Suprapubic skin (tissue), 4 donors: ENCODE measurements around the gene PHETA2. TPM values are rescaled to one million over a fixed set of nuclear protein-coding genes. Genes with fewer than 3 reads are reported as not detected.
"Not testable (repeated sequence)": the region's sequence is repeated elsewhere in the genome, so short reads cannot be mapped to it uniquely, and the experiment has no call there.

ENCODE experiments used
- DNase-seq, 2 donors: peaks; one replicate each; pipeline ENCODE4 v3.0.0-alpha.2; 2019; ENCODE audit warnings: low spot score in 2 of 2
- H3K27ac ChIP-seq: fragments of 200-600 bp; sonication (generic); one replicate; pipeline ENCODE4 v1.5.1; 2019
- H3K27me3 ChIP-seq: fragments of 200-600 bp; sonication (generic); one replicate; pipeline ENCODE4 v1.5.1; 2019
- H3K36me3 ChIP-seq: fragments of 200-600 bp; sonication (generic); one replicate; pipeline ENCODE4 v1.5.1; 2019
- H3K4me1 ChIP-seq: fragments of 200-600 bp; sonication (generic); one replicate; pipeline ENCODE4 v1.5.1; 2019
- H3K4me3 ChIP-seq: fragments of 200-600 bp; sonication (generic); one replicate; pipeline ENCODE4 v1.5.1; 2019; ENCODE audit warnings: mild to moderate bottlenecking
- H3K9me3 ChIP-seq: fragments of 200-600 bp; sonication (generic); one replicate; pipeline ENCODE4 v1.5.1; 2019
- EP300 ChIP-seq: sonication (generic); formaldehyde crosslinking; IDR thresholded peaks from one replicate; pipeline ENCODE4 v1.6.1; 2017; ENCODE audit warnings: antibody characterized with exemption
- POLR2A ChIP-seq, 2 donors: fragments of 450-650 bp; IDR thresholded peaks; one replicate each; pipeline ENCODE4 v1.6.1; 2017; ENCODE audit warnings: antibody characterized with exemption in 2 of 2, mild to moderate bottlenecking in 2 of 2, moderate library complexity in 2 of 2
- POLR2AphosphoS5 ChIP-seq, 3 donors: sonication (generic); formaldehyde crosslinking; IDR thresholded peaks; one replicate each; pipeline ENCODE4 v1.6.1; 2017; ENCODE audit warnings: antibody characterized with exemption in 3 of 3
- WGBS: methylation state at CpG from one replicate; pipeline ENCODE4 v1.1.5; 2018; 5-methylcytosine and 5-hydroxymethylcytosine counted together
- total RNA-seq, 4 donors: library from RNA; depleted of rRNA; stranded (reverse); fragments of >200 nt; gene quantifications; one replicate each; pipeline ENCODE4 v1.1.0, GENCODE V29; 2016
- TF ChIP-seq, protein P1 (sequence below), 2 donors: fragments of 200-600 bp in 1 of 2; fragments of 450-650 bp in 1 of 2; sonication (generic) in 1 of 2; IDR thresholded peaks; one replicate each; pipeline ENCODE4 v1.5.1; 2016 to 2019; ENCODE audit warnings: antibody characterized with exemption in 2 of 2, mild to moderate bottlenecking in 1 of 2, moderate library complexity in 1 of 2

PHETA2 gene
- total RNA-seq, 4 donors from 2014 or later, result 7.1 to 11.4 (median 8.0) TPM

DNA sequence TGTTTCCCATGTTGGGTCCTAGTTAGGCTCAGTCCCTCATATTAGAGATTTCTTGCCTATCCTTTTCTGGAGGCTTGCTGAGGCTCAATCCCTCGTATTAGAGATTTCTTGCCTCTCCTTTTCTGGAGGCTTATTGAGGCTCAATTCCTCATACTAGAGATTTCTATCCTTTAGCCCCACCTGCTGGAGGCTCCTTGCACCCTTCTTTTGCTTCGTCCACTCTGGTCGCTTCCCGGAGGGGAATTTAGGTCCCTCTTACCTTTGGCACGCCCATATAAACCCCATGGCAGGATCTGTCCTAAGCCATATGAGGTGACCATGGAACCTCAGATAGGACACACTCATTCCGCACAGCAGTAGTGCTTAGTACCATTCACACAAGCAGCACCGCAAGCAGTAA, 40.7 kb downstream of the PHETA2 start:
- 92% methylated on average over 7 of the region's 7 CpGs for WGBS
- Histone ChIP-seq H3K36me3 (no peaks in the 10 kb centered on the region), H3K27me3 (no peaks in the 10 kb centered on the region), H3K4me3 (no peak overlapping the region), H3K9me3 (no peaks in the 10 kb centered on the region), H3K27ac (no peak overlapping the region), H3K4me1 (no peaks in the 10 kb centered on the region)
- no peak for DNase-seq
- no peak for TF ChIP-seq EP300
- TF ChIP-seq, protein P1, sequence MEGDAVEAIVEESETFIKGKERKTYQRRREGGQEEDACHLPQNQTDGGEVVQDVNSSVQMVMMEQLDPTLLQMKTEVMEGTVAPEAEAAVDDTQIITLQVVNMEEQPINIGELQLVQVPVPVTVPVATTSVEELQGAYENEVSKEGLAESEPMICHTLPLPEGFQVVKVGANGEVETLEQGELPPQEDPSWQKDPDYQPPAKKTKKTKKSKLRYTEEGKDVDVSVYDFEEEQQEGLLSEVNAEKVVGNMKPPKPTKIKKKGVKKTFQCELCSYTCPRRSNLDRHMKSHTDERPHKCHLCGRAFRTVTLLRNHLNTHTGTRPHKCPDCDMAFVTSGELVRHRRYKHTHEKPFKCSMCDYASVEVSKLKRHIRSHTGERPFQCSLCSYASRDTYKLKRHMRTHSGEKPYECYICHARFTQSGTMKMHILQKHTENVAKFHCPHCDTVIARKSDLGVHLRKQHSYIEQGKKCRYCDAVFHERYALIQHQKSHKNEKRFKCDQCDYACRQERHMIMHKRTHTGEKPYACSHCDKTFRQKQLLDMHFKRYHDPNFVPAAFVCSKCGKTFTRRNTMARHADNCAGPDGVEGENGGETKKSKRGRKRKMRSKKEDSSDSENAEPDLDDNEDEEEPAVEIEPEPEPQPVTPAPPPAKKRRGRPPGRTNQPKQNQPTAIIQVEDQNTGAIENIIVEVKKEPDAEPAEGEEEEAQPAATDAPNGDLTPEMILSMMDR (IDR thresholded peaks at IDR 0.05), result no peak
- no peak for TF ChIP-seq POLR2A (IDR thresholded peaks at IDR 0.05)
- no peak for TF ChIP-seq POLR2AphosphoS5 (IDR thresholded peaks at IDR 0.05)

DNA sequence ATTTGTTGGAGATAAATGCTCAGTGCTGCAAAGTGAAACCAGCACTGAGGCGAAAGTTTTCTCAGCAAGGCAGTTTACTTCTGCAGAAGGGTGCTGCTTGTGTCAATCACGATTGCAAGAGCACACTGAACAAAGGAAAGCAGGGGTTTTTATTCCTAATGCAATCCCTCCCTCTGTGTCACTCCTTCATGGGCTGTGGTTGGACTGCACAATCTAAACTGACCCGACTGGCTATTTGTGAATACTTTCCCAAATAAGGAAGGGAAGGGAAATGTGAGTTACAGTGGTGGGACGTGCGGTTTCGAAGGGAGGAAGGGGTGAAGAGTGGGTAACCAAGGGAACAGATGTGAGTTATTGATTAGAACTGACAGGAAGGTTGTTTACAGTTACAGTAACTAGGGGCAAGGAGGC, 41.4 kb downstream of the PHETA2 start:
- H3K4me3 ChIP-seq, H3K27ac ChIP-seq, DNase-seq, H3K36me3 ChIP-seq, H3K27me3 ChIP-seq, H3K4me1 ChIP-seq, H3K9me3 ChIP-seq: not testable (repeated sequence)
- 83% methylated on average over 6 of the region's 6 CpGs for WGBS

DNA sequence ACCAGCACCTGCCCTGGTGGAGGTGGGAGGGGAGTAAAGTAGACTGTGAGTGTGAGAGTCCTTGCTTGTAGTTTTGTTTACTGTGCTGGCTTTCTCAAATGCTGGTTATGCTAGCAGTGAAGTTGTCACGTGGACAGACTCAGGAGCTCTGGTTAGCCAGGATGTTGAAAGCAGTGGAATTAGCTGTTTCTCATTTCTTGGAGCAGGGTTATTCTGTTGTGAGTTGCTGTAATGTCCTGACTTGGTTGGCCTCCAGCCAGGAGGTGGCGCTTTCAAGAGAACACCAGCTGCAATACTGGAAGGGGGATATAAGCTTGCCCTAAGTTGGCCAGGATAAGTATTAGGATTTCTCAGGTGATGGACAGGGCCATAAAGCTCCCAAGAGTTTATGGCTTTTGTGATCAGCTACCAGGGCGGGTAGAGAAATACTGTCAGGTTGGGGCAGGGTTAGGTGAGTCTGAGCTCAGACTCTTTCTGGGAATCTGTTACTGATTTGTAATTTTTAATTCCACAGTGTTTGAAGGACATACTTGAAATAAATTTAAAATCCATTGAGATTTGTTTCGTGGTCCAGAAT, 42.9 kb downstream of the PHETA2 start:
- Histone ChIP-seq H3K4me1 (no peaks in the 10 kb centered on the region), H3K27me3 (no peaks in the 10 kb centered on the region), H3K36me3 (no peaks in the 10 kb centered on the region), H3K27ac (no peak overlapping the region), H3K4me3 (no peak overlapping the region), H3K9me3 (no peaks in the 10 kb centered on the region)
- TF ChIP-seq EP300 (no peak), POLR2AphosphoS5 (IDR thresholded peaks at IDR 0.05) (no peak)
- TF ChIP-seq, protein P1 (IDR thresholded peaks at IDR 0.05), result no peak
- WGBS, result 94% methylated on average over 4 of the region's 4 CpGs
- no peak for DNase-seq

DNA sequence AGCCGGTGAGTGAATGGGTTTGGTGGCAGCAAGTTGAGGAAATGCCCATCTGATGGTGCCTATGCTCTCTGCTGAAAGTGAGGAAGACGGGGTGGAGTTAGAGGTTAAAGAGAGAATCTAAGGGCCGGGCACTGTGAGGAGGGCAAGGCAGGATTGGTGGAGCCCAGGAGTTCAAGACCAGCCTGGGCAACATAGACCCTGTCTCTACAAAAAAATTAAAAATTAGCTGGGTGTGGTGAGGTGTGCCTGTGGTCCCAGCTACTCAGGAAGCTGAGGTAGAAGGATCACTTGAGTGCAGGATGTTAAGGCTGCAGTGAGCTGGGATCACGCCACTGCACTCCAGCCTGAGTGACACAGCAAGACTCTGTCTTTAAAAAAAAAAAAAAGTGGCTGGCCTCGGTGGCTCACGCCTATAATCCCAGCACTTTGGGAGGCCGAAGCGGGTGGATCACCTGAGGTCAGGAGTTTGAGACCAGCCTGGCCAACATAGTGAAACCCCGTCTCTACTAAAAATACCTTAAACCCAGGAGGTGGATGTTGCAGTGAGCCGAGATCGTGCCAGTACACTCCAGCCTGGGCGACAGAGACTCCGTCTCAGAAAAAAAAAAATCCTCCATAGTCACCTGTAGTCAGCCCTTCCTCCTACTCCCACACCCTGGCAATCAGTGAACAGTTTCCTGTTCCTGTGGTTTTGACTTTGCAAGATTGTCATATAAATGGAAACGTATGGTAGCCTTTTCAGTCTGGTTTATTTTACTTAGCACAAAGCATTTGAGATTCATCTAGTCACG, 46.4 kb downstream of the PHETA2 start:
- not testable (repeated sequence) for DNase-seq, H3K9me3 ChIP-seq, H3K27me3 ChIP-seq, H3K4me1 ChIP-seq, H3K27ac ChIP-seq, H3K36me3 ChIP-seq, H3K4me3 ChIP-seq
- 70% methylated on average over 15 of the region's 15 CpGs for WGBS

DNA sequence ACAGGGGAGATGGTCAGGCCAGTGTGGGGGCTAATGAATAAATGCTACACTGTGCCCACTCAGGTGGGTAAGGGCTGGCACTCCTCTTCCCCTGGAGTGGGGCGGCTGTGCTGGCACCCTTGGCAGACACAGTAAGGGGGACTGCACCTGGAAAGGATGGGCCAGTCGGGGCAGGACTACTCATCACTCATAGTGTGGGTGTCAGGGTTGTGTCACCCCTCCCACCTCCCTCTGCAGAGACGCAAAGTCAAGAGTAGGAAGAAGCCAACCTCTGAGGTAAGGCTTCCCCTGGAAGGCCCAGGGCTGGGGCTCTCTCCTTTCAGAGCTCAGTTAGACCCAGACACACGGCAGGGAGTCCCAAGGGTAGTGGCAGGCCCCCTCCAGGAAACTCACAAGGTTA, 49.5 kb downstream of the PHETA2 start:
- not testable (repeated sequence) for H3K9me3 ChIP-seq, H3K36me3 ChIP-seq, H3K4me3 ChIP-seq, H3K27ac ChIP-seq, DNase-seq, H3K4me1 ChIP-seq, H3K27me3 ChIP-seq
- WGBS, result no CpG with 5 or more reads among the region's 4 CpGs

DNA sequence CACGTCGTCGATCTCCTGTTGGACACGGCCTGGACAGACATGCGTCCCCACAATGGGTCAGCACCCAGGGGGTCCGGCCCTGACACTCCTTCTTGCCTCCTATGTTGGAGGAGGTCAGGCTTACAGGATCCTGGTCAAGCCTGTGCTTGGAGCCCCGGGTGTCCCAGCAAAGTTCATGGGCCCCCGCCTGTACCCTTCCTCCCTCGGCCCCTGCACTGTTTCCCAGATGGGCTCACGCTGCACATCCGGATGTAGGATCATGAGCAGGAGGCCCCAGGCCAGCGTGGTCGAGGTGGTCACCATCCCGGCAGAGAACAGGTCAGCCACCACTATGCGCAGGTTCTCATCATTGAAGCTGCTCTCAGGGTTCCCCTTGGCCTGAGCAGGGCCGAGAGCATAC, 53.6 kb downstream of the PHETA2 start:
- no peaks in the 10 kb centered on the region for H3K9me3 ChIP-seq
- no peak overlapping the region for H3K4me3 ChIP-seq
- TF ChIP-seq EP300, result no peak
- no peak for TF ChIP-seq POLR2AphosphoS5 (IDR thresholded peaks at IDR 0.05)
- TF ChIP-seq, protein P1 (IDR thresholded peaks at IDR 0.05), result no peak
- no peak for TF ChIP-seq POLR2A (IDR thresholded peaks at IDR 0.05)
- 100% methylated on average over 7 of the region's 16 CpGs for WGBS
- peaks cover 3% of the 10 kb centered on the region for H3K4me1 ChIP-seq
- H3K27me3 ChIP-seq, result no peaks in the 10 kb centered on the region
- no peaks in the 10 kb centered on the region for H3K36me3 ChIP-seq
- no peak overlapping the region for H3K27ac ChIP-seq
- peak in 1 of 2 donors; percentile 56 for DNase-seq

DNA sequence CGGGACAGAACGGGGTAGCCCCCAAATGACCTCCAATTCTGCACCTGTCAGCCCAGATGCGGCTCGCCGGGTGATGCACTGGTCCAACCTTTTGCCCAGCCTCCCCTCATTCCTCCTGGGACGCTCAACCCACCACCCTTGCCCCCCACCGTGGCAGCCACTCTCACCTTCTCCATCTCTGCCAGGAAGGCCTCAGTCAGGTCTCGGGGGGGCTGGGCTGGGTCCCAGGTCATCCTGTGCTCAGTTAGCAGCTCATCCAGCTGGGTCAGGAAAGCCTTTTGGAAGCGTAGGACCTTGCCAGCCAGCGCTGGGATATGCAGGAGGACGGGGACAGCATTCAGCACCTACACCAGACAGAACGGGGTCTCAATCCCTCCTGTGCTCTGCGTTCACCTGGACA, 54.0 kb downstream of the PHETA2 start:
- not testable (repeated sequence) for H3K27me3 ChIP-seq, H3K9me3 ChIP-seq, H3K36me3 ChIP-seq, H3K27ac ChIP-seq, H3K4me3 ChIP-seq, H3K4me1 ChIP-seq
- DNase-seq, result peak in 1 of 2 donors; percentile 37
- WGBS, result 75% methylated on average over 7 of the region's 13 CpGs

Other genes with a start within 250 kb of the PHETA2 start
- 100 to 1,000 TPM in 3 of 4 donors, 10 to 100 TPM in 1; 97.5 to 160 (median 146) TPM for gene SREBF2, start 241.1 kb upstream of the PHETA2 start, total RNA-seq
- gene SHISA8, start 159.2 kb upstream of the PHETA2 start, total RNA-seq, result not detected
- gene TNFRSF13C, start 147.4 kb upstream of the PHETA2 start, total RNA-seq, result 1 to 10 TPM; 1.1 to 2.6 (median 1.9) TPM
- gene CENPM, start 127.1 kb upstream of the PHETA2 start, total RNA-seq, result 10 to 100 TPM in 1 of 4 donors, 1 to 10 TPM in 3; 8.8 to 16.5 (median 9.2) TPM
- 1 to 10 TPM; 1.1 to 2.7 (median 1.7) TPM for gene SEPTIN3, start 104.8 kb upstream of the PHETA2 start, total RNA-seq
- gene WBP2NL, start 75.5 kb upstream of the PHETA2 start, total RNA-seq, result 1 to 10 TPM in 3 of 4 donors, under 1 TPM in 1; 0.76 to 9.6 (median 5.4) TPM
- gene NAGA, start 3.4 kb upstream of the PHETA2 start, total RNA-seq, result 10 to 100 TPM; 20.9 to 25.9 (median 22.2) TPM
- gene SMDT1, start 5.5 kb downstream of the PHETA2 start, total RNA-seq, result 10 to 100 TPM; 11.8 to 18.6 (median 12.8) TPM
- gene NDUFA6, start 16.5 kb downstream of the PHETA2 start, total RNA-seq, result 10 to 100 TPM; 40.2 to 62.1 (median 48.0) TPM
- 1 to 10 TPM in 3 of 4 donors, under 1 TPM in 1; 0.72 to 4.7 (median 2.0) TPM for gene CYP2D6, start 56.6 kb downstream of the PHETA2 start, total RNA-seq
- 10 to 100 TPM; 56.4 to 72.8 (median 68.4) TPM for gene TCF20, start 196.4 kb downstream of the PHETA2 start, total RNA-seq